ENCODE results near the gene DDX59.

The DDX59 gene

GRCh38 chr1:200669314-200670241 lies at the start of gene DDX59:
Gene DDX59, minus strand, starts transcription at chr1:200669907. Its CDS starts 3,167 bp downstream, at chr1:200666740.
- peak; percentile 91 for DNase-seq

DNA sequence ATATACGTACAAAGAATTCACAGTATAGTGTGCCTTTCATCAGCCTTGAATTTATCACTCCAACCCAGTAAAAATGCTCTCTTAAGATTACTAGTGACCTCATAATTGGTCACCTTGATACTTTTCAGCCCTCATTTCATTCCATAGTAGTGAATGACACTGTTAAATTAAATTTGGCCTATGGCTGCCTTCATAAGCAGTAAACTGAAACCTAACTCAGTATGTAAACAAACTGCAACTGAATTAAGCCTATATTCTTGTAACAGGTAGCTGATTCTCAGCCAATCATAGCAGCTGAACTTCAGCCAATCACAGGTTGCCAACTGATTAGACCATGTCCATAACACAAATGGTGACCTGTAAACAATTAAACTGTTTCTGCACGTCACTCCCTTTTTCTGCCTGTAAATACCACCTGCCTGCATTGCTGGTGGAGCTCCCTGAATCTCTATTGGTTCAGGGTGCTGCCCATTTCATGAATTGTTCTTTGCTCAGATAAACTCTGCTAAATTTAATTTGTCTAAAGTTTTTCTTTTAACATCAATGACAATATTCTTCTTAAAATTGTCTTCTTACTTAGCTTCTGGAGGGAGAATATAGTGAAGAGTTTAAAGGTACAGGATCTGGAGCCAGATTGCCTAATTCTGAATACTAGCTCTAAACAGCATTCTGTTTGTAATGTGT lies 44.9 kb upstream of the DDX59 start:
- DNase-seq, result no peak

DNA sequence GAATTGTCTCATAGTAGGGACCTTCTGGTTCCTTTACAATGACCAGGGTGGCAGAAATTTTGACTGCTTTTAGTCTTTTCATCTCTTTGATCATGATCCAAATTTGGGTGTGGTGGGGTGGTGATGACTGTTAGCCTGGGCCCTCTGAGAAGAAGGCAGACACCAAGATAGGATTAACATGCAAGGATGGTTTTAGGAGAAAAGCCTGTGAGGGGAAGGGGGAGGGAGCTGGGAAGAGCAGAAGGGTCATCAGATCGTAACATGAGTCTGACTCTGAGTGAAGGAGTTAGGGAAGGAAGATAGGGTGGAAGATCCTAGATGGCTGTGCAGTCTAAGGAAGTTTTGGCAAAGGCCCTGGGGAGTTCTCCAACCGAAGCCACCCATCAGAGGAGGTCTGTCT lies 40.5 kb upstream of the DDX59 start:
- DNase-seq, result no peak

- no peak for DNase-seq
Measured at GRCh38 chr1:200708769-200709168, 39.1 kb upstream of the DDX59 start.

DNA sequence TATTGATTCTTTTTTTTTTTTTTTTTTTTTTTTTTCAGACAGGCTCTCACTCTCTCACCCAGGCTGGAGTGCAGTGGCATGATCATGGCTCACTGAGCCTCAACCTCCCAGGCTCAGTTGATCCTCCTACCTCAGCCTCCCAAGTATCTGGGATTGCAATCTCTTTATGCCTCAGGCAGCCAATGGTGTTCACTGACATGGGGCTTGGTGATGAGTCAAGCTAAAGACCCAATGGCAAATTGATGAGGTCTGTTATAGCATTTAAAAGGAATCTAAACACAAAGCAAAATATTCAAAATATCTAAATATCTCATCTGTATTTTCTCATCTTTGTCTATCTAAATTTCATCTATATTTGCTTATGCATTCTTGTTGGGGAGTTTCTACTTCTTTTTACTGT lies 38.5 kb upstream of the DDX59 start:
- DNase-seq, result no peak

DNA sequence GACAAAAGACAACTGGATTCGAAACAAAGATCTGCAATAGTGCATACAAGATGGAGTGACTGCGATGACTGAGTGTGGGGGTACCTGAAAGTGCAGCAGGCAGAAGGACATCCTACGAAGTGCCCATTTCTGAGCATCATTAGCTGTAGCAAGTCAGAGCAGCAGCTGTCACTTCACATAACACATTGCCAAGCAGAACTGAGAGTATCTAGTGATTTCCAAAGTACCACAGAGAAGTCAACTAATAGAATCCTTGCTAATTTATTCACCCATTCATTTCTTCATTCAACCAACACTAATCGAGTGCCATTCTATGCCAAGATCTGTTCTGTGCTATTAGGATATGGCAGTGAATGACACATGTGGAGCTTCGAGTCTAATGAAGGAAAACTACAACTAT lies 37.4 kb upstream of the DDX59 start:
- DNase-seq, result no peak

DNA sequence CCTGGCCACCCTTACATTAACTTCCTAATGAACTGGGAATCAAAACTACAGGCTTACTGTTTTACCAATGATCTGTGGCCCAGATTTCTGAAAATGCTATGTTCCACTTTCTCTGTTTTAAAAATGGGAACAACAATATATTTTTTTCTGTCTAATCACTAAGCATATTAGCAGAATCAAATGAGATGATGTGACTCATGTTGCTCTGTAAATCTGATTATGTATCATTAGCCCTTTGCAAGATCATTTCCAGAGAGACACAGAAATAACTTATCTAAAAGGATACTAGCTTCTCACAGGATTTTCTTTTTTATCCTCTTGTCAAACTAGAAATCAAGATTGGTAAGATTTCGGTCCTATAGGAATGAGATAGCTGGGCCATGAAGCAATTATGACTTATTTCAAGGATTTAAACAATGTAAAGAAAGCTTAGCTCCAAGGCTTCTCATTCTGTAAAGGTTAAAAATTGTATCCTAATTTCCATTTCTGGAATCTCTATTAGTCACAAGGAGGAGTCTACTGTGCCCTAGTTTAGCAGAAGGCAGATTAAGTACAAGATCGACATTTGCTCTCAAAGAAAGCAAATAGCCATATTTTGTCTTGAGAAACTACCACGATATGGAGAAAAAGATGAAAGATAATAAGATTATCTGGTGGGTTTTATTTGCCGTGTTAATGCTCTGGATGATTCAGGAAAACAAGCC lies 36.6 kb upstream of the DDX59 start:
- no peak for DNase-seq

DNA sequence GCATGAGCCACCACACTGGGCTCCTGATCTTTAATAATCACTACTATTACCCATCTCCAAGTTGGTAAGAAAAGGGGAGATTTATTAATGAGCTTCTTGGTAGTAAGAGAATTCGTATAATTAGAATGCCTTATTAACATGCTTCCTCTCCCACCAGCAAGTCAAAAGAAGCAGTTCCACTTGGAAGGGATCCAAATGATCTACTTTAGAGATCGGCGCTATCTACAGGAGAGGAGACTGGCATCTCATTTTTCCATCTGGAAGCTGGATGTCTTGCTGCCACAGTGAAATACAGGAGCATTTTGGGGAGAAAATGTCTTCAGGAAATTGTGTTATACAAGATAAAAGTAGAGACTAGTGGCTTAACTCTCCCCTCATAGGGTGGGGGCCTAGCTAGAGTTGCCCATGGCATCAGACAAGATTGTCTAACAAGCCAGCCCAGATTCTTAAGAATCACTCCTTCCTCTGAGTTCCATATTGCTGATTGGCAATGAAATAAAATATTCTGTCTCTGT lies 35.3 kb upstream of the DDX59 start:
- DNase-seq, result no peak

DNA sequence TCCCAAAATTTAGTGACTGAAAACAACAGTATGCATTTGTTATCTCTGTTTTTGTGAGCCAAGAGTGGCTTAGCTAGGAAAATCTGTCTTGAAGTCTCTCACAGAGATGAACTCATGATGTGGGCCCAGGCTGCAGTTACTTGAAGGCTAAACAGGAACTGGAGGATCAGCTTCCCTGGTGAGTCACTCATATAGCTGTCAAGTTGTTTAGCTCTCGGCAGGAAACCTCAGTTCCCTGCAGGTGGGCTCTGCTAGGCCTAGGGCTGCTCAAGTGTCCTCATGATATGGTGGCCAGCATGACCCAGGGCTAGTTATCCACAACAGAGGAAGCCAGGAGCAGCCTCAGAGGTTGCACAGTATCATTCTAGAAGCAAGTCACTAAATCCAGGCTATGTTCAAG lies 30.2 kb upstream of the DDX59 start:
- DNase-seq, result no peak

- DNase-seq, result no peak
Measured at GRCh38 chr1:200694738-200695137, 25.0 kb upstream of the DDX59 start.

DNA sequence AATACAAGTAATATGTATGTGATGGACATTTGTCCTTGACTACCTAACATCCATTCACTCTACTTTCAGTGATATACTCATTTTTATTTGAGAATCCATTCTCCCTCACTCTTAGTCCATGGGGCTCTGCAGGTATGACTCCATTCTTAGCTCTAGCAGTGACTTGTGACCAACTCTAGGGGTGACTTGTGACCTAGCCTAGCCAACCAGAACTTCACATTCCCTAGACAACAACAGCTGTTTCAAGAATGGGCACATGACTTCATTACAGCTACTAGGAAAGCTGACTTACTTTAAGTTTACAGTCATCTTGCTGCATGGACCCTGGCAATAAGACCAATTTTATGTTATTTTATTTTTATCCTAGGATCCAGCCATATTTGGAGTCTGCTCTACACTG lies 23.6 kb upstream of the DDX59 start:
- DNase-seq, result no peak

DNA sequence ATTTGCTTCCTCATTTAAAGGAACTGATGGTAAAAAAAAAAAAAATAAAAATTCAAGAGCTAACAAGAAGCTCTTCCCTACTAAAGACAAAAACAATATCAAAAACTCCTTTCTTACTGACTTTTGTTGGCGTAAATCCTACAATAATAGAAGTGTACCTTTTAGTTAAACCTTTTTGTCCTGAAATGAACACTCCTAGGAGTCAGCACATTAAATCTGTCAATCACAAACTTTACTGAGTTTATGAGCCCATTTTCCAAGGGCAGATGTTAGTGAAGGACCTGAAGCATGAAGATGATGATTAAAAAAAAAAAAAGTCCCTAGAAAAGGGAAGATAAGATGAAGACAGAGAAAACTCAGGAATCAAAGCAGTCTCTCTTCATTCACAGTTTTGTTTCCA lies 22.6 kb upstream of the DDX59 start:
- DNase-seq, result no peak

- DNase-seq, result no peak
Measured at GRCh38 chr1:200686620-200687019, 16.9 kb upstream of the DDX59 start.

- no peak for DNase-seq
Measured at GRCh38 chr1:200684015-200684414, 14.3 kb upstream of the DDX59 start.

- no peak for DNase-seq
Measured at GRCh38 chr1:200683298-200683697, 13.6 kb upstream of the DDX59 start.

DNA sequence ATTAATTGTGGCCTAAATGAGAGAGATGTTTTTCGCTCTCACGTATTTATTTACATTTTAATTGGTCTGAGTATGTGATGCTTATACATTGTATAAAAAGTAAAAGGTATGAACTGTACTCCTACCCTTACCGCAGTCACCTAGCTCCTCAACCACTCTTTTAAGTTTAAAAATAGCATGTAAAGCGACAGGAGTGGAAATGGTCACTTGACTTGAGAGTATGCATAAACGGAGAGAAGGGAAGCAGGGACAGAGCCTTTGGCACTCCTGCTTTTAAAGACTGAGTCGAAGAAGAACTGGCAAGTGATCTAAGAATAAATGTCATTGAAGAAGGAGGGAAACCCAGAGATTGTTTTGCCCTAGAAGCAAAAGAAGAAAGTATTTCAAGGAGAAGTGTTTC lies 11.5 kb upstream of the DDX59 start:
- no peak for DNase-seq

- no peak for DNase-seq
Measured at GRCh38 chr1:200676829-200677228, 7.1 kb upstream of the DDX59 start.

DNA sequence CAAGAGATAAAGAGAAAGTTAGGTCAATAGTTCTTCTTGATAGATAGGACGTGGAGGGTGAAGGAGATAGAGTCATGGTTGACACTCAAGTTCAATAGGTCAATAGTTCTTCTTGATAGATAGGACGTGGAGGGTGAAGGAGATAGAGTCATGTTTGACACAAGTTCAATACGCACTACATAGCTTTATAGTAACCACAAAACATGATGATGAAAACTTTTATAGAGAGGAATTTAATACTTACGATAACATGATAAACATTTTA lies 5.8 kb upstream of the DDX59 start:
- DNase-seq, result no peak

GRCh38 chr1:200674838-200675587 lies 5.3 kb upstream of the DDX59 start:
- DNase-seq, result no peak

DNA sequence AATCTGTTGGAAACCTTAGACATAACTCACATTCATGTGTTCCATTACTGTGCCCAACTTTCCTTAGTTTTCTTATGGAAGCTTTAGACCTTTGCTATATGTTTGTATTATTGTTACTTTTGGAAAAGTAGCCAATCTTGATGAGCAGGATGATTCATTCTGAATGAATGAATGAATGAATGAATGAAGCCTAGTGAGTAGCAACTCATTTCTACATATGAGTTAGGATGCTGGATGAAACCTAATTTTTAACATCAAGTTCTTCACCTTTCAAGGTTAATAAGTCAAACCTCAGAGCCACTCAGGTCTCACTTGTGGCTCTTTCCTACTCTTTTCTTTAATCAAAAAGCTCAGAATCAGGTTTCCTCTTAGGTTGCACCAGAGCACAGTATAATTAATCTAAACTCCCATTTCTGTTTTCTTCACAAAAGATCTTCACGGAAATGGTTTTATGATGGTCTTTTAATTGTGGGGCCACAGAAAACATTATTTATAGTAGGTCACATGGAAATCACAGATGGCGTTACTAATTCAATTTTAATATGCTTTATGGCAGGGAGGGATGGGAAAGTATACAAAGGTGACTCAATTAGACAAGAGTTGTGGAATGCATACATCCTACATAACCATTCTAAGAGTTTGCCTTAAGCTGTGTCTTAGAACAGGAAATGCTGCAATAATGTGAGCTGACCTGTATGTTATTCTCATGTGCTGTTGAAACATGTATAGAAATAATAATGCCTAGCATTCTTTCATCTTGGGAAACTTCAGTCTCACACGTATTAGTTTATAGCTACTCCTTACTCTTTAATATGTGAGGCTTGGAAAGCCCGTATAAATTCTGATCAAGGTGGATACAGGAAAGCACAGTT lies 4.5 kb upstream of the DDX59 start:
- DNase-seq, result no peak

DNA sequence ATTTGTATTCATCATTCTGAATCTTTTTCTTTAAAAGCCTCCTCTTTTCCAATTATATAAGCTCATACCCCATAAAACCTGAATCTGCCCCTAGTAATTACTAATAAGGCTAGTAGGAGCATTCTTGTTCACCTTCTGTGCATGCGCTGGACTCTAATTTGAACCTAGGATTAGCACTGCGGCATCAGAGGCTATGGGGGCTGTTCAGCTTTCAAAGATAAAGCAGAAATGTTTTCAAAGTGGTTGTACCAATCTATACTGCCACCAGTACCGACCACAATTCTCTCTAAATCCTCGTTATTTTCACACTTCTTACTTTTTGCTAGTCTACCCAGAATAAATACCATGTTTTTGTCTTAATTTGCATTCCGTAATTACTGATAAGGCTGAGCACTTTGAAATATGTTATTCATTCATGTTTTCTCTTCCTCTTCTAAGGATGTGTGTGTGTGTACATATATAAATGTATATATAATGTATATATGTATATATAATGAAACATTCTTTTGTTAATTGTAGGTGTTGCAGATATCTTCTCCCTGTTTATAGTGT lies 1.6 kb upstream of the DDX59 start:
- no peak for DNase-seq

Measured in stimulated activated CD4-positive, alpha-beta T cell treated with anti-CD3 and anti-CD28 coated beads, Interleukin-4, amount 100 ng/mL, for 4 hours (primary cell).